Immature natural killer cell (primary cell): ENCODE data around the gene SH3D19. TPM values are rescaled to one million over a fixed set of nuclear protein-coding genes. Genes with fewer than 3 reads are reported as not detected.
"Not testable (repeated sequence)": the region's sequence is repeated elsewhere in the genome, so short reads cannot be mapped to it uniquely, and the experiment has no call there.

Experiments
- DNase-seq, 3 donors: peaks; one replicate each; pipeline ENCODE4 v3.0.0; 2022; ENCODE audit warnings: mixed read lengths in 1 of 3
- H3K27ac Mint-ChIP-seq, 6 donors: one replicate each; pipeline ENCODE4 v1.8.0; 2020; ENCODE audit warnings: mixed read lengths in 6 of 6, mild to moderate bottlenecking in 5 of 6, inconsistent platforms in 4 of 6, moderate library complexity in 3 of 6
- H3K27me3 Mint-ChIP-seq, 3 donors: one replicate each; pipeline ENCODE4 v1.8.0; 2020 to 2021; ENCODE audit warnings: low read depth in 3 of 3, mild to moderate bottlenecking in 3 of 3, mixed read lengths in 3 of 3, moderate library complexity in 3 of 3, inconsistent platforms in 1 of 3
- H3K36me3 Mint-ChIP-seq, 3 donors: one replicate each; pipeline ENCODE4 v1.8.0; 2020; ENCODE audit warnings: mixed read lengths in 3 of 3, inconsistent platforms in 2 of 3, mild to moderate bottlenecking in 2 of 3
- H3K4me1 Mint-ChIP-seq, 2 donors: one replicate each; pipeline ENCODE4 v1.8.0; 2020; ENCODE audit warnings: inconsistent platforms in 2 of 2, mild to moderate bottlenecking in 2 of 2, mixed read lengths in 2 of 2, moderate library complexity in 1 of 2
- H3K4me3 Mint-ChIP-seq, 5 donors: one replicate each; pipeline ENCODE4 v1.8.0; 2020; ENCODE audit warnings: mild to moderate bottlenecking in 5 of 5, mixed read lengths in 5 of 5, inconsistent platforms in 3 of 5, moderate library complexity in 3 of 5
- H3K9me3 Mint-ChIP-seq, 6 donors: one replicate each; pipeline ENCODE4 v1.8.0; 2020; ENCODE audit warnings: mild to moderate bottlenecking in 6 of 6, mixed read lengths in 6 of 6, inconsistent platforms in 4 of 6, moderate library complexity in 3 of 6
- polyA plus RNA-seq, 3 donors: library from polyadenylated mRNA; unstranded; fragments of 300-500 nt; fragmentation: Illumina TruSeq; gene quantifications; one replicate each; pipeline ENCODE4 v1.2.3, GENCODE V29; 2021

Gene SH3D19
- polyA plus RNA-seq, 3 donors from 2014 or later = 0.72 to 1.3 TPM; not detected in 1

DNA sequence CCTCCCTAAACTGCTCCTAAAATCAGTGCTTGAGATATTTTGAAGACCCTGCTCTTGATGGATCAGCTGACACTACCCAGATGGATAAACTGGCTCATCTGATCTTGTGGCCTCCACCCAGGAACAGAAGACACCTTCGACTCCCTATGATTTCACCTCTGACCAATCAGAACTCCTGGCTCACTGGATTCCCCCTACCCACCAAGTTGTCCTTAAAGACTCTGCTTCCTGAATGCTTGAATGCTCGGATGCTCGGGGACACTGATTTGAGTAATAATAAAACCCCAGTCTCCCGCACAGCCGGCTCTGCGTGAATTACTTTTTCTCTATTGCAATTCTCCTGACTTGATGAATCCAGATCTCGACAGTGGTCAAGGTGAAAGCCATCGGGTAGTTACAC lies 237.9 kb downstream of the SH3D19 start:
- DNase-seq = no peak
- no peaks in the 10 kb centered on the region for H3K4me1 Mint-ChIP-seq
- no peaks in the 10 kb centered on the region for H3K36me3 Mint-ChIP-seq
- H3K27ac Mint-ChIP-seq = no peak overlapping the region
- no peaks in the 10 kb centered on the region for H3K9me3 Mint-ChIP-seq
- H3K27me3 Mint-ChIP-seq = peaks cover 0 to 11% (median 0%) of the 10 kb centered on the region in 3 donors
- no peak overlapping the region for H3K4me3 Mint-ChIP-seq

GRCh38 chr4:151077978-151078377 lies 247.4 kb downstream of the SH3D19 start:
- H3K27me3 Mint-ChIP-seq, DNase-seq, H3K9me3 Mint-ChIP-seq, H3K27ac Mint-ChIP-seq, H3K4me1 Mint-ChIP-seq, H3K4me3 Mint-ChIP-seq, H3K36me3 Mint-ChIP-seq: not testable (repeated sequence)

DNA sequence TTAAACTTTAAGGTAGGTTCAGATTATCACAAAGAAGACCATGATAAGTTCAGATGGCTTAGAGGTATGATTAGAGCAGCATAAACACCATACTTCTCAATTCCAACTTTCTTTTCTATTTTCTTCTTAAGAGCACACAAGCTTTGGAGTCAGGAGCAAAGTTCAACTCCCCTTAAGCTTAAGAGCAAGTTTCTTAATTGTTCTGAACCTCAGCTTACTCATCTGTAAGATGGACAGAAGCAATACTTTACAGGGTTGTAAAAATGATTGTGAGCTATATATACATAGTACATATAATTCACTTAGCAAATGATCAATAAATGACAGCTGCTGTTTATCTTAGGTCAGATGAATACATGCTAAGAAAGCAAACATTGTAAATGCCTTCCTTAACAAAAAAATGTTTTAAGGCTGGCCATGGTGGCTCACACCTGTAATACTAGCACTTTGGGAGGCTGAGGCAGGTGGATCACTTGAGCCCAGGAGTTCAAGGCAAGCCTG lies 250.9 kb downstream of the SH3D19 start:
- H3K27ac Mint-ChIP-seq = no peak overlapping the region
- H3K4me1 Mint-ChIP-seq = no peaks in the 10 kb centered on the region
- no peaks in the 10 kb centered on the region for H3K9me3 Mint-ChIP-seq

More for the DNA sequence above, 250.9 kb downstream of the SH3D19 start:
- Mint-ChIP-seq H3K4me3 (no peak overlapping the region), H3K36me3 (no peaks in the 10 kb centered on the region), H3K27me3 (peaks cover 0 to 12% (median 3%) of the 10 kb centered on the region in 3 donors)
- no peak for DNase-seq

Other genes with a start within 250 kb of the SH3D19 start
- 1,000 to 10,000 TPM; 1,390 to 5,226 (median 1,859) TPM for gene RPS3A, start 226.0 kb downstream of the SH3D19 start, polyA plus RNA-seq
- not detected for gene PRSS48, start 48.4 kb downstream of the SH3D19 start, polyA plus RNA-seq
- gene FHIP1A, start 83.6 kb upstream of the SH3D19 start, polyA plus RNA-seq = not detected